ENCODE results near the gene GABBR2.

The GABBR2 gene

DNA sequence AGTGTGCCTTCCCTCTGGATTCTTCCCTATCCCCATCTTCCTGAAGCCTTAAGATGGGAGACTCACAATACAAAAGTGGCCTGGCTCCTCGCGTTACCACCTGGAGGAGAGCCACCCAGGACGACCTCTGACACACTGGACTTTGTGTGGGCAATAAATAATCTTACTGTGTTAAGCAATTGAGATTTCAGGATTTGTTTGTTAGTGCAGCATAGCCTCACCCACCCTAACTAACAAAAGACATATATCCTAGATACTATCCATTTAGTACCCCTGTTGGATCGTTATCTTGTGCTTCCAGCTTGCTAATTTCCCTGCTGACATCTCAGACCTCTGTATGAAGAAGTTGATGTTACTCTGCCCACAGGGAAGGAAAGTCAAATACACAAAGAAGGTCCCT is 7.9 kb downstream of the GABBR2 start:
- TF ChIP-seq, protein P1, sequence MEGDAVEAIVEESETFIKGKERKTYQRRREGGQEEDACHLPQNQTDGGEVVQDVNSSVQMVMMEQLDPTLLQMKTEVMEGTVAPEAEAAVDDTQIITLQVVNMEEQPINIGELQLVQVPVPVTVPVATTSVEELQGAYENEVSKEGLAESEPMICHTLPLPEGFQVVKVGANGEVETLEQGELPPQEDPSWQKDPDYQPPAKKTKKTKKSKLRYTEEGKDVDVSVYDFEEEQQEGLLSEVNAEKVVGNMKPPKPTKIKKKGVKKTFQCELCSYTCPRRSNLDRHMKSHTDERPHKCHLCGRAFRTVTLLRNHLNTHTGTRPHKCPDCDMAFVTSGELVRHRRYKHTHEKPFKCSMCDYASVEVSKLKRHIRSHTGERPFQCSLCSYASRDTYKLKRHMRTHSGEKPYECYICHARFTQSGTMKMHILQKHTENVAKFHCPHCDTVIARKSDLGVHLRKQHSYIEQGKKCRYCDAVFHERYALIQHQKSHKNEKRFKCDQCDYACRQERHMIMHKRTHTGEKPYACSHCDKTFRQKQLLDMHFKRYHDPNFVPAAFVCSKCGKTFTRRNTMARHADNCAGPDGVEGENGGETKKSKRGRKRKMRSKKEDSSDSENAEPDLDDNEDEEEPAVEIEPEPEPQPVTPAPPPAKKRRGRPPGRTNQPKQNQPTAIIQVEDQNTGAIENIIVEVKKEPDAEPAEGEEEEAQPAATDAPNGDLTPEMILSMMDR (IDR thresholded peaks at IDR 0.05; ENCODE audit: low read depth, low read length): no peak
- H3K4me3 ChIP-seq (ENCODE audit: low read depth, low read length): no peak overlapping the region

DNA sequence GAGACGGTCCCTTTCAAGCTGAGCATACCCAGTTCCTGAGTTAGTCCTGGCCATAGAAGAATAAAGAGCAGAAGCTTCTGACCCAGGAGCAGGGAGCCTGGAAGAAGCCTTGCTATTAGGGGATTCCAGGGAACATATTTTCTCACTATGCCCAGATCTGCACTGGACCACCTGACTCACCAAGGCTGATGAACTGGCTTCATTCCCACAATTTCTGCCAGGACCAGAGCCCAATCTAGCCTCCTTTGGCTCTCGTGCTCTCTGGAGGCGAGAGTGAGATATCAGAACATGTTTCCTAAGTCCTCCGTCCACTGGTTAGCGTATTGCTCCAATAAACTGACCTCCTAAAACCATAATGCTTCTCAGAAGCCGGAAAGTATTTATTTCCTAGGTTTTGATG is 9.9 kb downstream of the GABBR2 start:
- no peak overlapping the region for H3K4me3 ChIP-seq (ENCODE audit: low read depth, low read length)
- TF ChIP-seq, protein P1 (IDR thresholded peaks at IDR 0.05; ENCODE audit: low read depth, low read length): no peak

DNA sequence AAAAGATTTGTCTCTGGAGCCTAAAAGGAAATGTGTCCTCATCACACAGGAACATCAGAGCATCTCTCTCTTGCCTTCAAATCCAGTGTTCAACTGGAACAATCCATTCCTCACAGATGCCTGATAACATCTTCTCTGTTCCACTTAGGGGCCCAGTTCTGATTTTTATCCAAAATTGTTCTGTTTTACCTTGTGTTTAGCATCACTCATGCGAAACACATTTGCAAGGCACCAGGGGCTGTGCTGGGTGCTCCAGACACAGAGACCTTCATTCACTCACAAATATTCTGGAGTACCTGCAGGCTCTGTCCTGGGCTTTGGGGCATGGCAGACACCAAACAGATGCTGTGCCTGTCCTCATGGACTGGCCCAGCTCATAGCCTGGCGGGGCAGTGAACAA is 13.8 kb downstream of the GABBR2 start:
- H3K4me3 ChIP-seq (ENCODE audit: low read depth, low read length): no peak overlapping the region
- TF ChIP-seq, protein P1 (IDR thresholded peaks at IDR 0.05; ENCODE audit: low read depth, low read length): no peak

DNA sequence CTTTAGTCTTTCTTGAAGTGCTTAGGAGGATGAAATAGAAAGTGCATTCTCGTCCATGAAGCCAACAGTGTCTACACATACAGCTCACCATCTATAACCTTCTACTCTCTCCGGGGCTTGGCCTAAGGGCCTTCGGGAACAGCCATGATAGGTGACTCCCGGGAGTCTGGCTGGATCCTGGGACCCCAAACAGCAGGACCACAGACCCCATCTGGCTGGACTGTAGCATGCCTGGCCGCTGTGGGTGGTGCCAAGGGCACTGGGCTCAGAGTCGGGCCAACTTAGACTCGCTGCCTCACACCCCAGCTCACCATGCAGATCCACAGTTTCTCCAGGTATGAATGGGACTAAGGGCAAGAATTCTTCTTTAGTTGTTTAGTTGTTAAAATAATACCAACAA is 16.3 kb downstream of the GABBR2 start:
- H3K4me3 ChIP-seq (ENCODE audit: low read depth, low read length): no peak overlapping the region
- TF ChIP-seq, protein P1 (IDR thresholded peaks at IDR 0.05; ENCODE audit: low read depth, low read length): no peak

DNA sequence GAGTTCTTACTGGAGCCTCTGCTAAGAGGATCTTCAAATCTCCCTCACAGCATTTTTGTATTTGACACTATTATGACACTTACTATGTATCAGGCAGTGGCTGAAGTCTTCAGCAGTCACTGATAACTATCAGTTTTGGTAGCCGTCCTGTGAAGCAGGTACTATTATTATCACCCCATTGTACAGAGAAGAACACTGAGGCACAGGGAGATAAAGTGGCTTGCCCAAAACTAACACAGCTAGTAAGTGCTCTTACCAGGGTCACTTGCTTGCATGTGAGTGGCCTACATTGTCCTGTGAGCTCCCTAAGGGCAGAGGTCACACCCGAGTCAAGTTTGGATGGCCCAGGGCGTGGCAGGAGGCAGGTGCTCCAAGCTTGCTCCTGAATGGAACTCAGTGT is 16.8 kb downstream of the GABBR2 start:
- TF ChIP-seq, protein P1 (IDR thresholded peaks at IDR 0.05; ENCODE audit: low read depth, low read length): no peak
- no peak overlapping the region for H3K4me3 ChIP-seq (ENCODE audit: low read depth, low read length)

DNA sequence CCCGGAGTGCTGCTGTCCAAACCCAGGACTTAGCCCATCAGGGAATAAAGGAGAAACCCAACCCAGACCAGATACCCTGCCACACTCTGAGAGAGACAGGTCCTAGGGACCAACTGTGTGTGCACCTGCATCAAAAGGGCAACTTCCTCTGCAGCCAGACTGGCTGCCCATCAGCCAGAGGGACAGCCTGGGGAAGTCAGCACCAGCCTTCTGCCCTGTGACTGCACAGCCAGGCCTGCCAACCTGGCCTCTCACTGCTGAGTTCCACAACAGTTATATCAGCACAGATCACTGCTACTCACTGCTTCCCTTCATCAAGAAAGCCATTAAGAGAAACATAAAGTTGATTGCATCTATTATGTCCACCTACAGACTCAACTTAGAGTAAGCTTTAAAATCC is 18.0 kb downstream of the GABBR2 start:
- H3K4me3 ChIP-seq (ENCODE audit: low read depth, low read length): no peak overlapping the region
- TF ChIP-seq, protein P1 (IDR thresholded peaks at IDR 0.05; ENCODE audit: low read depth, low read length): no peak

DNA sequence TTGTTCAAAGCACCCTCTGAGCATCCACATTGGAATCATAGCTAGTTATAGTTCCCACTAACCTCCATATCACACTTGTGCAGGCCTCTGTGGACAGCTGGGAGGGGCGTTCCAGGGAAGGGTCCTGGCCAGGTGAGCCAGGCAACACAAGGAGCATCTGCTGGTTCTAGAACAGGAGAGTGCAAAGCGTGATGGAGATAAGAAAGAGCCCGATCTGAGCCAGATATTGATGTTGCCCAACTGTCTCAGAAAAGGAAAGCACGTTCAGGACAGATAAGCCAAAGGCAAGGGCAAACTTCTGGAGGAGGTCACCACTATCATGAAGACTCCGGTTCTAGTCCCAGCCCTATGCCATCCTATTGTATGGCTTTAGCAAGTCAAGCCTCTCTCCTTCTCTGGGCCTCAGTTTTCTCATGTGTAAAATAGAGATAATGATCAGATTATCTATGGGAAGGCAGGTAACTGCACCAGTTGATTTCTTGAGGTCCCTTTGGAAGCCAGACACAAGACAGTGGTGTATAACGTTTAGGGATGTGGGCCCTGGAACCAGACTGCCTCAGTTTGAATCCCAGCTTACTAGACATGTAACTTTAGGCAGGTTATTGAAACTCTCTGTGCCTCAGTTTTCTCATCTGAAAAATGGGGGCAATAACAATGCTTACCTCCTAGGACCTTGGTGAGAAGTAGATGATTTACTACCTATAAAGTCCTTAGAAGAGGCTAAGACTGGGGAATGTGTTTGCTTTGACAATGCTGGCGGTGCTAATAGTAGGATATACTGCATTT is 19.8 kb downstream of the GABBR2 start:
- TF ChIP-seq, protein P1 (IDR thresholded peaks at IDR 0.05; ENCODE audit: low read depth, low read length): no peak
- no peak overlapping the region for H3K4me3 ChIP-seq (ENCODE audit: low read depth, low read length)
